HG02973 (cell line): ENCODE measurements around the gene NTRK2.

Experiments
- ATAC-seq: cut with Tn5 transposase; IDR thresholded peaks from one replicate; pipeline ENCODE4 v1.9.1; 2021; ENCODE audit warnings: moderate library complexity; ENCODE audit not compliant: unreplicated experiment

The NTRK2 gene

DNA sequence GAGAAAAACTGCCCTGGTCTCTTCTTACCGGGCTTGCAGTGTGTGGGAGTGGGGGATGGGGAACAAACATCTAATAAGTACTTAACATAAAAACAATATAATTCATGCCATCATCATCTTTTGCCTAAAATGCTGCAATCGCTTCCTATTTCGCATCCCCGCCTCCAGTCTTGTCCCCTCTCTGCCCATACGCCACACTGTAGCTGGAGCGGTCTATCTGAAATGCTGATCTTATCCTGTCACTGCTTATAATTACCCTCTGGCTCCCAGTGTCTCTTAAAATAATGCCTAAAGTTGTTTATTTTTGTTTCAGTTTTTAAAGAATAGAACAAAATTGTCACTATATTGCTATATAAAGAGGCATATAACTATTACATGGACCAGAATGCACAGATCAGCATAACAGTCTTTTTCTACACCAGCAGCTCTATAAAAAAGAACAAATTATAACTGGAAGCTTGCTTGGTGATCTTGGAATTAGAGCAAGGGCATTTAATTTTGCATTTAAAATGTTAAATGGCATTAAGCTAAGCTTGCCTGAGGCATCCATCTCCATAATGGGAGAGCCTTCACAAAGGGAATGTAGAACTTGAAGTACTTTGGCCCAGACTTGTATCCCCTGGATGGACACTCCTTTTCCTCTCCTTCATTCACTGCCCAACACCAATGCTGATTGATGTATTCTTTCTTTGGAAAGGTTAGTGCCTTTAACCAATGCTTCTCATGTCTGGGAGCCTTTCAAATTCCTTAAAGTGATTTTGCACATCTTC is 12.2 kb downstream of the NTRK2 start:
- ATAC-seq: no peak

DNA sequence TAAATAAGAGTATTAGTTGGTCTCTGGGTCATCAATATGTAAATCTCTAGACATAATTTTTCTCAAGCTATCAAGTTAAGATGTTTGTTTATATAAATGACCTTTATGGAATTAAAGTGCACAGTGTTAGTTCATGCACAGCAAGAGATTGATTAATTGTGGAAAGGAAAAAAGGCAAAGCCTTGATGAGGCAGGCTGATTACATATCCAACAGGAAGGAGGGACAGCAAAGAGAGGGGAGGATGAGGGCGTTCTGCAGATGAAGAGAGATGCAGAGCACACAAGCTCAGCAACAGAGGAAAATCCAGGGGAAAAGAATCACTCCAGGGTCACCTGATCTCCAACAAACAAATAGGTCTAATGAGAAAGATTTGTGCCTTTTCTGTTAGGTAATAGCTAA is 16.5 kb downstream of the NTRK2 start:
- ATAC-seq: no peak

DNA sequence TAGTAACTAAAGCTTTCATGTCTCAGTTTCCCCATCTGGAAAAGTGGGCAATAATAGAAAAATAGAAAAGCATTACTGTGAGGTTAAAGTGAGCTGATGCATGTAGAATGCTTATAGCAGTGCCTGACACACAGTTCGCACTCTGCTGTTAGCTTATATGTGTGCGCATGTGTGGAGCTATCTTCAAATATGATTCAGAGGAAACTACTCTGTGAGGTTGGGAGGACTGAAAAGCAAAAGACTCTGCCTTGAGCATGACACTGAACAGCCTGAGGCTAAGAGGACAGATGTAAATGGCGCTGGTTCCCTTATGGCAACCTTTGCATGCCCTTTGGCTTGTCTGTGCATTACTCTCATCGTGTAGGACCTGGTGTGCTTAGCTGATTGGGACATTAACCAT is 19.4 kb downstream of the NTRK2 start:
- ATAC-seq: no peak

DNA sequence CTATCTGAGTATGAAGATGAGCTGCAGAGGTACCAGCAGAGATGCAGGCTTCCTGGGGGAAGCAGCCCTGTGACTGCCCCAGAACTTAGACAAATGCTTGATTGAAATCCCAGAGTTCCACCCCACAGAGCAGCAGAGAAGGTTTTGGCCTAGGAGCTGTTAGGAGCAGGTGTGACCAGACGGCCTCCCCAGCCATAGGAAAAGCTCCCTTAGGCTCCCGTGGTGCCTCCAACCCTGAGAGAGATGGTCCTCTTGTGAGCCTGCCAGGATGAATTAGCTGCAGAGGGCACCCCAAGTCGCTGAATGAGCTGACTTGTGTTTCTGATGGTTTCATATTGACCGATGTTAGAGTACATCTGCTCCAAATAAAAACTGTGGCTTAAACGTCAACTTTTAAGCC is 22.1 kb downstream of the NTRK2 start:
- ATAC-seq: no peak

DNA sequence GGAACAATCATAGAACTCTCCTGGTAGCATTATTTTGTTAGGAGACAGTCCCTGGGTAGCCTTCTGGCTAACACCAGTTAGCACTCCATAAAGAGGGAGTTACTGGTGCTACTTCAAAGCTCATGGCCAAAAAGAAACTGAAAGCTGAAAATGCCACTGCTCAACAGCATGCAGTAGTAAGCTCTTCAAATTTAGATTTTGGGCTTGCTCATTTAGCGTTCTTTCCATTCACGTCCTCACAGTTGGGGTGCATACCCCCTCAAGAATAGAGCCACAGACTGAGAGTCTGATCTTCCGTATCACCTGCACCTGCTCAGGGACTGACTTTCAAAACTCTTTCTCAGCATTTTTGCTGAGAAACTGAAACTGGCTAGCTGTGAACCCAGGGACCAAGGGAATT is 24.7 kb downstream of the NTRK2 start:
- ATAC-seq: peak; percentile 84

DNA sequence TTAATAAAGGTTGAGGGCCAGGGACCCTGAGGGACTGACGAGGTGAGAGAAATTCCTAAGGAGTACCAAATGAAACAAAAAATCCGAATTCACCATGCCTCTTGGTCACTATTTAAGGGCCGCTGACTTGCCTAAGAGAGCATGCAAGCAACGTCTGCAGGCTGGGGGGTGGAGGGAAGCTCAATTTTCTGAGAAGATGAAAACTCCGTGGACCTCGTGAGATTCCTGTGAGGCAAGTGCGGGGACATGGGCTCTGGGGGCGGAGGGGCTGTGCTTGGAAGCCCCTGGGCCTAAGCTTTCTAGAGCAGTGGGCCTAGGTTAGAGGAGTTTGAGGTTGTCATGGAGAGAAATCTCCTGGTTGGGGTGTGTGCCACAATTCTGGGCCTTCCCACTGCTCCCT is 27.5 kb downstream of the NTRK2 start:
- no peak for ATAC-seq

DNA sequence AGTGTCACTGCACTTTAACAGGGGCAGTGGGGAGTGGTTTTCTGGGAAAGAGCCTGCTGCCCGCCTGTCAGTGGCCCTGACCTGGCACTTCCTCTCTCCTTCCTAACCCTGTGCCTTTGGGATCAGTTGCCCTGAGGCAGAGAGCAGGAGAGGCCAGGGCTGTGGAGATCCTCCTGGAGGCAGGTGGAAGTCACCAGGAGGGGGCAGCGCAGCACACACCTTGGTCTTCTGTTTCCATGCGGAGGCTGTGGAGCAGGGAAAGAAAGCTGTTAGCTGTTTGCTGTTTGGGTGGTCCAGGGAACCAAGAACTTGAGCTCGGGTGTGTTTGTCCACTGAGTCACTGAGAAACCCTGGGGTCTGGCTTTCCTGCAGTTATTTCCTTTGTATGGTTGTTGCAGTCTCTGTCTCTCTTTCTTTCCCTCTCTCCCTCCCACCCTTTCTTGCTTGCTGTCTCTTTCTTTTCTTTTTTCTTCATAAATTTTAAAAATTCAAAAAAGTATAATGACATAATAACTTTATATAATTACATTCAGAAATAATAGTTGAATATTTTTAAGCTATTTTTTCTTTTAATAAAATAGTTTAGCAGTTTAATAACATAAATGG is 28.1 kb downstream of the NTRK2 start:
- no peak for ATAC-seq

DNA sequence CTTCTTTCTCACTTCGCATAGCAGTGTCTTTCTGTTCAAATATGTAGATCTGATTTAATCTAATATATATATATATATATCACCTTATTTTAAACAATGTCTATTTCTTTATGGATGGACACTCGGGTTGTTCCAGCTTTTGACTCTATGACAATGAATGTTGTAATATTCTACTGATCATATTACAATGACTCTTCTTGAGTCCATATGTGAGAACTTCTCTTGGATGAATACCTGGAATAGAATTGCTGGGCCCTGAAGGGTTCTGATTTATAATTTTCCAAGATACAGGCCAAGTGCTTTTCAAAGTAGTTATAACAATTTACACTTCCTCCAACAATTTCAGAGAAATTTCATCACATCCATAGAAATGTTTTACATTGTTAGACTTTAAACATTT is 28.8 kb downstream of the NTRK2 start:
- ATAC-seq: no peak

DNA sequence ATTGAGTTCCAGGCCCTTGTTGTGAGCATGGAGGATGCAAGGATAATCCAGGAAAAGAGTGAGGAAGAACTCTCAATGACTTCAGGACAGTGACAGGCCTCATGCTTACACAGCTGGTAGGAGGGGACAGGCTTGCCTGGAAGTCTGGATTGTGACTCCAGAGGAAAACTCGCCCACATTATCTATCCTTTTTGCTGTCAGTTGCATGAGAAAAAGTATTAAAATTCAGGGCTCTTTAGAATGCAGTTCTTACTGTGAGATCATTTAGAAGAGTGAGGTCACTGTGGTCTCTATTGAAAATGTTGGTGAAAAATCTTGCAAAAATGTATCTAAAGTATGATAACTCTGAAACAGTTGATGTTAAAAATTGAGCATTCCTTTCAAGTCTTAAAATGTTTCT is 30.5 kb downstream of the NTRK2 start:
- ATAC-seq: no peak

DNA sequence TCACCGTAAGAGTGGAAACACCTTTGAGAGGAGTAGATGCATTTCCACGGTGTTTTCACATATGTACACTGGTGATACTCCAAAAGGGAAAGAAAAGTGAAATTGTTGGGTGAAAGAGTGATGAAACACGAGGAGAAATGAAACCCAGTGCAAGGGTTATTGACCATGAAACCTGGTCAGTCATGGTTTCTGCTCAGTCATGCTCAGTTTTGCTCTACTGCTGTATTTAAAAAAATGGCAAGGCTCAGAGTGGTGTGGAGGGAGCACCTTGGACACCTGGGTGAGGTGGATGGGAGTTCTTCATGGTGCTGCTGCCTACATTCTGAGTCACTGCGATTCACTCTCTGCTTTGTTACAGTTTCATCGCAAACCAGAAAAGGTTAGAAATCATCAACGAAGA is 32.3 kb downstream of the NTRK2 start:
- peak; percentile 92 for ATAC-seq

DNA sequence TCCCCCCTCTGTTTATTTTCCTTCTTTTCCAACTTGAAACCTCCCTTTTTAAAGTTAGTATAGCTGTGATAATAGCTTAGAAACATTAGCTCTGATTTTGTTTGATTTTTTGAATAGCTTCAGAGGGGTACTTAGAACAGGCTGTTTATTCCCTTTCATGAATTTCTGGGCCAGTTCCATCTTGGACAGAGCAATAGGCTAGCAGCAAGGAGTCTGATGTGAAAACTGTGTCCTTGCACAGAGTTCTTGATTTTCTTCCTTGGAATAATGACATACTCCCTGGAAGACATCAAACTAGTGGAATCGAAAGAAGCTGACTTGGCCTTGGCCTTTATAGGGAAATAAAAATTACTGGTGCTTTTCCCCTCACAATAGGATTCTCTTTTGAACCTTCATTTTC is 32.9 kb downstream of the NTRK2 start:
- no peak for ATAC-seq

DNA sequence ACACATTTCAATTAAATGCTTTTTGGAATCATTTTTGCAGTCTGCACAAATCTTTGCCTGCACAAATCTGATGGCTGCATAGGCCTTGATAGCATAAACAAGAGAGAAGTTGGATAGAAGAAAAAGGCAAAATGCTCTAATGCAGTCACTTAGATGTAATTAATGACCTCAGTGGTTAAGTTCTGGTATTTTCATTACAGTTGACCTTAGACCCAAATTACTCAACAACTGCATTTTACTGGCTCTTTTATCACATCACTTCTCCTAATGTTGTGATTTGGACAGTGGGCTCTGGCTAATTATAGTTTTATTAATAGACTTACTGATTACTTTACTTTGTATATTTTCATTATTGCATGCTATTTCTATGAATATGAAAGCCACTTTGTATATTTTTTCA is 34.3 kb downstream of the NTRK2 start:
- no peak for ATAC-seq

DNA sequence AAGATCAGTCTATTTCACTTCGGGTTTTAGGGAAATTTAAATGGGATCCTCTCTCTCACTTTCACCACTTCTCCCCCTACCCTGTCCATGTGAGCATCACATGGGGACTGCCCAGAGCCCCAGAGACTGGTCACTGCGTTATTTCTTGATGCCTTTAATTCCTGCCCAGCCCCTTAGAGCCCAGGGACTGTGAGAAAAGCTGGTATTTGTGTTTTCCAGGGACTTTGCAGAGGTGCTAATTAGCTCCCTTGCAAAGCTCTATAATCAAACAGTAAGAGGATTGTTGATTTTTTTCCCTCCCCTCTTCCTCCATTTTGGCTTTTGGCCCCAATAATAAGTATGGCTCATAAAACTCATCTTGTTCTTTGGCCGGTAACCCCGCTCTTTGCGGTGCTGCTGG is 35.6 kb downstream of the NTRK2 start:
- no peak for ATAC-seq

DNA sequence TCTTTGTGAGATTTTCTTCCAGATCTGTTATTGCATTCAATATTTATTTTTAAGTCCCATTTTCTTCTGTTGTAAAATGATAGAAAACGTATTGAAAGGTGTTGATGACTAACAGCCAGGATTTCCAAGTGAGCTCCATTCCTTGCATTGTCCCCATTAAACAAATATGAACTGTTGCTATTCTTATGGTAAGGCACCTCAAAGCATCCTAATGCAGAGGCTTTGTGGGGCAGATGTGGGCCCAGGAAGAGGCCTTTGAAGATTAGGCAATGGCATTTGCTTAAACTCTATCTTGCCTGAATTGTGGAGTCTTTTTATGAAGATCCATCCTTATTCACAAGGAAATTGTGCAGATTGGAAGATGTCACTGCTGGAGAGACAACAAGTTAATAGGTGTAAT is 38.9 kb downstream of the NTRK2 start:
- ATAC-seq: no peak

DNA sequence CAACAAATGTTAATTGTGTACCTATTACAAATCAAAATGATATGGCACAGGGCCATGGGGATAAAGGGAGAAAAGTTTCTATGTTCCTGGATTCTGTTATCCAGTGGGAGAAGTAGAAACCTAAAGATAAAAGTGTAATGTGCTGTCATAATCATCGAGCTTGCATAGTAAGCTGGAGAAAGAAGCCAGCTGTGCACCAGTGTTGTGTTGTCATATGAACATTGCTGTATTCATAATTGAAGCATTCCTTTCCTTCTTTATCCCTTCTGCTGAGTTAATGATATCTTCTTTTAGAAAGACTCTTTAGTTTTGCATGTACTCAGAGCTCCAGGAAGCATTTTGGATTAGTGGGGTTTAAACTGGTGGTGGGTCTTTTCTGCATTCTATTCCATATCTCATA is 39.5 kb downstream of the NTRK2 start:
- no peak for ATAC-seq

DNA sequence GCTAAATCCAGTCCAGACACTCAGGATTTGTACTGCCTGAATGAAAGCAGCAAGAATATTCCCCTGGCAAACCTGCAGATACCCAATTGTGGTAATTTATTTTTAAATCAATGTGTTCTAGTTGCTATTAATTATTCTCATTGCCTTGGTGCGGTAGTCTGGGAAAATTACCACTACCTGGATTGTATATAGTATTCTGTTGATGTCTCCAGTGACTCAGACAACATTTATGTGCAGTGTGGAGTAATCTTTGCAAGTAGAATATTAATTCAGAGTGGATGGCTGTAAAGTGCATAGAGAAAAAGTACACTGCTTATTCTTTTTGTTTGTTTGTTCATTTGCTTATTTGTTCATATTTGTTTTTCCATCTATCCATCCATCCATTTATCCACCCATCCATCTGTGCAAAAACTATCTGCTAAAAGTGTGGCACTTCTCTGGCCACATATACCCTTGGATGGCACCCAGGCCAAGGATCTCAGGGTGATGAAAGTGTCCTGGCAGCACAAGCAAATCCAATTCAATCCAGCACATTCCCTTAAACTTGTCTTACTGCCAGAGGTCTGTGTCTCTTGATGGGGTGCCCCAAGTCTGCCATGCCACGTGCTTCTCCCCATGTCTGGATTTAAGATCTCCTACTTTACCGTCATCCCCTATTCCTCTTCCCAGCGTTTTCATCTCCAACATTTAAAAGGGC is 41.3 kb downstream of the NTRK2 start:
- no peak for ATAC-seq

DNA sequence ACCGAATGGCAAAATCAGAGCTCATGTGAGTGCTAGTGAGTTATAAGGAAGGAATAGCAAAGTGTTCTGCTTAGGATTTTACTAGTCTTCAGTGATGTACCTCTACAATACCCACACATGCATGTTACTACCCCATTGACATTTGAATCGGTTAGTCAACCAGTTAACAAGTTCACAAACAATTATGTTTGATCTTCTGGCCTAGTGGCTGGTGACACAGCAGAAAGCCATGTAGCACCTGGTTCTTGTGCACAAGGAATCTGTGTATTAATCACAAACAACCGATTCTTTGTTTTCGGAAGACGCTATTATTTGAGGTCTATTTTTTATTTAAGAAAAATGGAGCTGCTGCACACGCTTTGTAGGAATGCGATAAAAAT is 41.9 kb downstream of the NTRK2 start:
- no peak for ATAC-seq

DNA sequence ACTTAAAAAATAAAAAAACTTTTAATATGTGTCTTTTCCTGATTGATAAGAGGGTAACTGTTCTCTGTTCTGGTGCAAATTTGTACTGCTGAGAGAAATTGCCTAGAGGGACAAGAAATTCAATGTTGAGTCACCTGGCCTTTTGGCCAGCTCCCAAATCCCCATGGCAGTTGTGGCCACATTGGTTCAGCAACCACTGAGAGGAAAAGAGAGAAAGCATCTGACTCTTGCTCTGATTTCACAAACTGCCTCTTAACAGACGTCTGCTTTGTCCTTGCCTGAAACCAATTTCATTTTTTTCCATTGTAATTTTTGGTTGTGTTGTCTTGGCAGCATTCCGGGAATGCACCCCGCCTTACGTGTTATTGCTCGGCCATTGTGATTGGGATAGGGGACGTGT is 42.4 kb downstream of the NTRK2 start:
- ATAC-seq: no peak

DNA sequence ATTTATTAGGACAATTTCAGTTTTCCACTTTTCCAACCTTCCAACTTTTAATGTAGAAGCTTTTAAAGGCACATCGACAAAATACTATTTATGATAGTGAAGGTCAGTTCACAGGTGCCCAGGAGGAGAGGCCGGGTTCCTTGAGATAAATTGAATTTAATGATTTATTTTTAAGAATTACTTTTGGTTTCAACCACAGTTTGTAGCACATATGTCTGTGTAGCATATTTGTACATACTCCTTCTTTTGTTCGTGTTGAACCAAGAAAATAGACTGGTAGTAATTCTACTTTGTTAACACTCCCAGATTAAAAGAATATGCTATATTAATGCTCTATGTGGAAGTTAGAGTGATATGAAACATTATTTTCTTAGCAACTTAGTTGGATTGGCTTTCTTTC is 46.7 kb downstream of the NTRK2 start:
- ATAC-seq: no peak

DNA sequence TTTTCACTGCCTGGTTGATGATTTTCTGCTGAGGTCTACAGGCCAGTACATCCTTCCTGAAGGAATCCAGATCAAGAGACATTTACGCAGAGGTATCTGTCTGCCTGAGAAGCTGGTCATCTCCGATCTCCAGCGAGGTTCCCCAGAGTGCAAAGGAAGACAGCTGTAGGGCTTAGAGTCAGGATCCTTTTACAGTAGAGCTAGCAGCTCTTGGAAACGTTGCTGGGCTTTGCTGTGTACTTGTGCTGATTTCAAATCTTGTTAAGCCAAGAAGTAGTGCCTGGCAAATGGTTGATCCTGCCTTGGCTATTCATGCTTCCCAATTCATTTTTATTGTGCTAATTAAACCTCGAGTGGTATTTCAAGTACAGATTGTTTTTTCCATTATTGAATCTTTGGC is 48.9 kb downstream of the NTRK2 start:
- no peak for ATAC-seq

DNA sequence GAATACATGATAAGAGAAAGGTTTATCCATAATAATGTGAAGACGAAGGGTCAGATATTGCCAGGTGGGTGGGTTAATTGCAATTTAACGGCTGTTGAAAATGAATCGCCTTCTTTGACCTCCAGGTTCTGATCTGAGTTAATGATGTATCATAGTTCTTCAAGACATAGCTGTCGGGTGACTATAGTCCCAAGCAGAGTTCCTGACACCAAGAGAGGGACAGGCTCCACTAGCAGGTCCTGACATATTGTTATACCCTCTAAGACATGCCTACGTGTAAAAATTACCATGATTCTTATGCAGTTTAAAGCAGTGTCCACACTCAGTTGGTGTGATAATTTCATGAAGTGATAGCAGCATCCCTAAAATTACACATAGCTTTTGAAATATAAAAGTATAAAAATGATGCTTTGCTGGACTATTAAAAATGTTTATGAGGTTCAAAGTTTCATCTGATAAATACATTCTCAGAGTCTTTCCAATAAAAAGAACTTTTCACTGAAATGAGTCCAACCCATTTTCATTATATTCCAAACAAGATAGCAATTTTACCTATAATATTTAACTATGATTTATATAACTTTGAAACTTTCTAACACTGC is 53.0 kb downstream of the NTRK2 start:
- no peak for ATAC-seq

DNA sequence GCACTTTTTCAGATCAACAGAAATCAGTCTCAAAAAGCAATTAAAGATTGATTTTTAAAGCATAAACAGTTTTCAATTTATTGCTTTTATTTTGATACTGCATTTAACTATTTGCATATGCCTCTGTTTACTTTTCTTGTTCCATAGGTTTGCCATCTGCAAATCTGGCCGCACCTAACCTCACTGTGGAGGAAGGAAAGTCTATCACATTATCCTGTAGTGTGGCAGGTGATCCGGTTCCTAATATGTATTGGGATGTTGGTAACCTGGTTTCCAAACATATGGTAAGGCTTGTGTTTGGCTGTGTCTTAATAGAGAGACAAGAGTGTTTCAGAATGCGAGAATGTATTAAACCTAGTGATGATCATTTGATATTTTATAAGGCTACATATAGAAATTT is 53.9 kb downstream of the NTRK2 start:
- no peak for ATAC-seq
